Measurements from ENCODE around the gene JUND.

Gene JUND

DNA sequence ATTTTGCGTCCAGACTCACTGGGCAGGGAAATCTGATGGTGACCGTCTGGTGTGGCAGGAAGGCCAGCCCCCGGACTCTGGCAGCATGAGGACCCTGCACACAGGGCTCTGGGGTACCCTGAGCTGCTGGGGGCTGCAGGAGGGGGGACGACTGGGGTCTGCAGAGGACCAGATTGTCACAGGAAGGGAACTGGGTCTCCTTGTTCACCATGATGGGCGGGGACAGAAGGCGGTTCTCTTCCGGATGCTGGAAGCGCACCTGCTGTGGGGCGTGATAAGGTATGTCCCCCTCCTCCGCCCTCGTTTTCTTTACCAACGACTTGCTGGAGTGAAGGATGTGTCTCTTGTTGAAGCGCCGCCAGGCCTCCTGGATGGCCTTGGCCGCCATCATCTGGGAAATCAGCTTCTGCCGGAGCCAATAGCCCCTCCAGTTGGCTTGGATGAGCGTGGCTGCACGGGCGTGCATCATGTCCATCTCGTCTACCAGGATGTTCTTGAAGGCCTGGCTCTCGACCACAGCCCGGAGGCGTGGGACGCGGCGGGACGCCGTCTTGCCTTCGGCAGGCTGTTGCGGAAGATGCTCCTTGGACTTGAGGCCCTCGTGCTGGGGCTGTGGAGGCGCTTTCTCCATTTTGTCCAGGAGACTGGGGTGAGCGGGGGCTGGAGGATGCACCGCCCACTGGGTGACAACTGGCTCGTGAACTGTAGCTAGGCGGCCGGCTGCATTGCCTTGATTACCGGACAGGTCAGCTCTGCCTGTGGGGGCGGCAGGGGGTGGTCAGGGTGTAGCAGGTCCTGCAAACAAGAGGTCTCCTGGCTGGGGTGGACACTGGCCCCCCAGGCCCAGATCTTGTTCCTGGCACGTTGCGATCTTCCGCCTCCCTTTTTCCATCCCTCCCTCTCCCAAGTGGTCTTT, 14.4 kb downstream of the JUND start:
- DNase-seq, result no peak

DNA sequence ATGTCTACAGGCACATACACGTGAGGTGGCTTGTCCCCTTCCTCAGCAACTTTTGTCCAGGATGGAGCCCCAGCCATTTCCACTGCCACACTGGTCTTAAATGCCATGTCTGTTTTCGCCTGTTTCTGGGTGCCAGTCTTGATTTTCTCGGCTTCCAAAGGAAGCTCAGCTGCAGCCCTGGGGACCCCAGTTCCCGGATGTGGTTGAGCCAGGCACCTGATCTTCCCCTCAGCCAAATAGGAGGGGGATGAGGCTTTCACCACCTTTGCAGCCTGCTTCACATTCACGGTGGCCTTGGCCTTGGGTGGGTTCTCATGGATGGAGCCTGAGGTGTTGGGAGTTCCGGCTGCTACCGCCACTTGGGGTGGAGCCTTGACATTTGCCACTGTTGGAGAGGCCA, 15.8 kb downstream of the JUND start:
- DNase-seq, result no peak

DNA sequence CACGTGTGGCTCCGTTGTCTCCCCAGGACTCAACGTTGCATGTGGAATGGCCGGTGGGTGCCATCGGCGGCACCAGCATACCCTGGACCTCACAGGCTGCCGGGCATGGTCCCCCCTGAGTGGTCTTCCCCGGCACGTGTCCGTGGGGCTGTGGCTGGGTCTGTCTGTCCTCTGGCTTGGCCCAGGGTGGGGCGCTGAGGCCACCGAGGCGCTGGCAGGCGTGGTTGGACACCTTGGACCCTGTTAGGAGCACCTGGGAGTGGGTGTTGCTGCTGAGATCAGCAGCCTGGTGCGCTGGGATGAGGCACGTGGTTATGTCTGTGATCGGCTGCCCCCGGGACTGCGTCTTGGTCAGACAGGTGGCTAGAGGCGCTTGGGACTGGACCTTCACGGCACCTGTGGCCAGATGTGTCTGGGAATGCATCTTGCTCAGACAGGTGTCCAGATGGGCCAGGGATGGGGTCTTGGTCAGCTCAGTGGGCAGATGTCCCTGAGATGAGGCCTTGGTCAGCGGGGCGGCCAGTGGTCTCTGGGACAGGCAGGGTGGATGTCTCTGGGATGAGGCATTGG, 16.4 kb downstream of the JUND start:
- no peak for DNase-seq

DNA sequence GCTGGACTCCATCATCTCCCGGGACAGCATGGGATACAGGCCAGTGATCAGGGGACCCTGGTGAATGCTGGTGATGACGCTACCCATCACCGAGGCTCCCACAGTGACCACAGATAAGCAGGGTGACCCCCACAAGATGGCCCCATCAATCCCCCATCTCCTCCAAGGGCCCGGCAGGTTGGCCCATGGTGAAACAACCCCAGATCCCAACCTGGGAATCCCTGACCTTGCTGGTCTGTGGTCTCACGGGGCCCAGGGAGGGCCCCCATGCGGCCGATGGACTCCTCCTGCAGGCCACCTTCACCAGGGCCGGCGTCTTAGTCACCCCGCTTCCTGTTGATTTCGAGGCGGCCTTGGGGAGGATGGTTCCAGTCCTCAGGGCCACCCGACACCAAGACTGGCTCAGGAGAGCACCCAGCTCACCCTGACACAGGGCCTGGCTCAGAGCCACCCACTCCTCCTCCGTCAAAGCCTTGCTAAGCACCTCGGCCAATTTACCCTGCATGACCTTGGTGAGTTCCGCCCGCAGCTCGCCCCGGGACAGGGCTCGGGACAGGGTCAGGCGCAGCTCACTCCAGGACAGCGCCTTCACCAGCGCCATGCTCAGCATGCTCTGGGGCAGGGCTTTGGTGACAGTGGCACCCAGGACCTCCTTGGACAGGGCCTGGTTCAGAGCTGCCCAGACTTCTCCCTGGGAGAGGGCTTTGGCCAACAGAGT, 17.1 kb downstream of the JUND start:
- no peak for DNase-seq

DNA sequence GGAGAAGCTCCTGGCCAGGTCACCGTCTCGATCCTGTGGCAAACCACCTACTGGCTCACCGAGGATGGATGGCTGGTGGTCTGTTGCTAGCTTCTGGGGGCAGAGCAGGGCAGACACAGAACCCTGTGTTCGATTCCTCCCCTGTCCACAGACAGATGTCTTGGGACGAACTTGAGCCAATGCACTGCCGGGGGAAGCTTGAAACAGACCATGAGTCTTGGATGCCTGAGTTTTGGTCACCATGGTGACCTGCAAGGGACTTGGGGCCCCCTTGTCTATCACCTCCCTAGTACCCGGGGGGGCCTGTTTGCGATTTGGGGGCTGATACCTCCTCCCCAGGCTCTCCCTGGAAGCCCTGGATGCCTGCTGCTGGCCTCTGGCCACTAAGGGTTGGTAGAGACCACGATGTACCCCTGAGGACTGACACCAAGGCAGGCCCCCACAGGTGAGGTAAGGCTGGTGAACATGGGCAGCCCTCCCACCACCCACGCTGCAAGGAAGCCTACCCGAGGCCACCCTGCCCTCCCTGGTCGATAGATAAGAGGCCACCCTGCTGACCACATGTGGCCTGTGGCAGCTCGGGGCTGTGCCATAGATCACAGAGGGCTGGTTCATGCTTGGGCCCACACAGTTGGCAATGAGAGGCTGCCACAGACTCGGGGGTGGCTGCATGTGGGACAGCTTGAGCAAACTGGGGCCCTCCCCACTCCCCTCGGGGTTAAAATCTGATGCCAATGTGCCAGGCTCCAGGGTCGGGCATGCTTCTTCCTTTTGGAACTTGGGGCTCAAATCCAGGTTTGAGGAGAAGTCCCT, 17.9 kb downstream of the JUND start:
- DNase-seq, result no peak

DNA sequence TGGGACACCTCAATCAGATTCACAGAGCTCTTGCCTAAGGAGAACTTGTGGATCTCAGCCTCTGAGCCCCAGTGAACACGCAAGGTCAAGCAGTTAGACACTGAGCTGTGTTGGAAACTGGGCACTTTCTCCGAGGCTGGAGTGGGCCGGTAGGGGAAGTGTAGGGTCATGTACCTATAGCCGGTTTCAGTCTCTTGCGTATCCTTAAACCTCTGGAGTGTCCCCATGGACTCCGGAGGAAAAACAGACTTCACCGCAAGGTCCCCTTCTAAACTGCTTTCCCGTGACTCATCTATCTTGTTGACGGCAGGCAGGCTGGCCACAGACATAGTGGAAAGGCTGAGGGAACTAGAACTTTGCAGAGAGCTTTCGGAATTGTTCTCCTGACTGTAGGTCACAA, 18.5 kb downstream of the JUND start:
- DNase-seq, result no peak

DNA sequence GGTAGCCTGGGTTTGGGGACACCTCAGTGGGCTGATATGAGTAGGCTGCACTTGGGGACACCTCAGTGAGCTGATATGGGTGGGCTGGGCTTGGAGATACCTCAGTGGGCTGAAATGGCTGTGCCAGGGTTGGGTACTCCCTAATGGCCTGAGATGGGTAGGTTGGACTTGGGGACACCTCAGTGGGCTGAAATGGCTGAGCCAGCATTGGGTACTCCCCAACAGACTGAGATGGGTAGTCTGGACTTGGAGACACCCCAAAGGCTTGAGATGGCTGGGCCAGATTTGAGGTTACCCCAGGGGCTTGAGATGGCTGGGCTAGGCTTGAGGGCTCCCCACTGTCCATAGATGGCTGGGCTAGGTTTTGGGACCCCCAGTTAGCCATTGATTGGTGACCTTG, 19.3 kb downstream of the JUND start:
- DNase-seq, result no peak

DNA sequence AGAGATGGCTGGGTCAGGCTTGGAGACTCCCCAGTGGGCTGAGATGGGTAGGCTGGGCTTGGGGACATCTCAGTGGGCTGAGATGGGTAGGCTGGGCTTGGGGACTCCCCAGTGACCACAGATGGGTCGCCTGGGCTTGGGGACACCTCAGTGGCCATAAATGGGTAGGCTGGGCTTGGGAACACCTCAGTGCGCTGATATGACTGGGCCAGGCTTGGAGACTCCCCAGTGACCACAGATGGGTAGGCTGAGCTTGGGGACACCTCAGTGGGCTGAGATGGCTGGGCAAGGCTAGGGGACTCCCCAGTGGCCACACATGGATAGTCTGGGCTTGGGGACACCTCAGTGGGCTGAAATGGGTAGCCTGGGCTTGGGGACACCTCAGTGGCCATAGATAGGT, 19.9 kb downstream of the JUND start:
- no peak for DNase-seq

DNA sequence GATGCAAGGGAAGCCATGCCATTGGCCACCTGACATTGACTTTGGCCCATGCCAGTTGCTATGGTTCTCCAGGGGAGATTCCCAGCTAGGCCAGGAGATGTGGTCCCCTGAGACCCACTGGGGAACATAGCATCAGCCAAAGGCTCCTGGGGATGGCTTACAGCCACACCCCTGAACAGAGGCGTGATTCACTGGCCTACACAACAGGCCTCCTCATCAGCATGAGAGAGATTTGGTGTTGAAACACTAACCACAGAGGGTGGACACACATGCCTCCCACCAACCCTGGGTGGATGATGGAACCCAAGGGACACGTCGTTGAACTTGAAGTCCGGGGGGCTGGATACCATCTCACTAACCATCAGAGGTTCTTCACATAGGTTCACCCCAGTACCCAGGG, 21.5 kb downstream of the JUND start:
- DNase-seq, result no peak

DNA sequence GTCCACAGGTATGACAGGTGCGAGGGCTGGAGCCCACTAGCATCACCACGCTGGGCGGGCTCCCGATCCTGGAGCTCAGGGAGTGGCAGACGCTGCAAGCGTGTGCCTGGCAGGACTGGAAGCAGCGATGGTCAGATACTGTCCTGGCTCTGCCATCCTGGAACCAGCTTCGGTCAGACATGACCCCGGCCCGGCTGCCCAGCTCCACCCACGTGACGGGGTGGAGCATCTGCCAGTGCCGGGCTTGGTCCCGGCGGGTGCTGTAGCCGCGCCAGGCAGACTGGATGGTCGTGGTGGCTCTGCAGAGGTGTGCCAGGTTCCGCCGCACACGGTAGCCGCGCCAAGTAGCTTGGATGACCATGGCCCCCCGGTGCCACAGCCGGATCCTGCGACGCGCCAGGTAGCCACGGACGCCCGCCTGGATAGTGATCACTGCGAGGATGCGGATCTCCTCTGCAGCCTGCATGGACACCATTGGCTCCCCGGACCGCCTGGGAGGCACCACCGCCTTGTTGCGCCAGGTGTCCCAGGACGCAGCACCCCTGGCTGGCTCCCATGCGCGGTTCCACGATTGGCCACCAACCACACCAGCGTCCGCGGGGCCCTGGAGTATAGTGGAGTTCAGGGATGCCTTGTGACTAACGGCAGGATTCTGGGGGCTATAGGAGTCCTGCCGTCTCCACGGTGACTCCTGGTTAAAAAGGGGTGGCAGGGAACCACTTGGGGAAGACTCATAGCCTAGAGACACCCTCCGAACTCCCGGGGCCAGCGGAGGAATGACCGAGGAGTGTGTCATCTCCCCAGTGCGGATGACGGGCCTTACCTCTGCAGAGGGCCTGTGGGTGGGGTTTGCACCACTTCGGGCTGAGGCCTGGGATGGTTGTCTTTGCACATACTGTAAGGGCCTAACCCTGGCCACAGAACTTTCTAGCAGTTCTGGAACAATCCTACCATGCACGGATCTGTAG, 23.6 kb downstream of the JUND start:
- no peak for DNase-seq

DNA sequence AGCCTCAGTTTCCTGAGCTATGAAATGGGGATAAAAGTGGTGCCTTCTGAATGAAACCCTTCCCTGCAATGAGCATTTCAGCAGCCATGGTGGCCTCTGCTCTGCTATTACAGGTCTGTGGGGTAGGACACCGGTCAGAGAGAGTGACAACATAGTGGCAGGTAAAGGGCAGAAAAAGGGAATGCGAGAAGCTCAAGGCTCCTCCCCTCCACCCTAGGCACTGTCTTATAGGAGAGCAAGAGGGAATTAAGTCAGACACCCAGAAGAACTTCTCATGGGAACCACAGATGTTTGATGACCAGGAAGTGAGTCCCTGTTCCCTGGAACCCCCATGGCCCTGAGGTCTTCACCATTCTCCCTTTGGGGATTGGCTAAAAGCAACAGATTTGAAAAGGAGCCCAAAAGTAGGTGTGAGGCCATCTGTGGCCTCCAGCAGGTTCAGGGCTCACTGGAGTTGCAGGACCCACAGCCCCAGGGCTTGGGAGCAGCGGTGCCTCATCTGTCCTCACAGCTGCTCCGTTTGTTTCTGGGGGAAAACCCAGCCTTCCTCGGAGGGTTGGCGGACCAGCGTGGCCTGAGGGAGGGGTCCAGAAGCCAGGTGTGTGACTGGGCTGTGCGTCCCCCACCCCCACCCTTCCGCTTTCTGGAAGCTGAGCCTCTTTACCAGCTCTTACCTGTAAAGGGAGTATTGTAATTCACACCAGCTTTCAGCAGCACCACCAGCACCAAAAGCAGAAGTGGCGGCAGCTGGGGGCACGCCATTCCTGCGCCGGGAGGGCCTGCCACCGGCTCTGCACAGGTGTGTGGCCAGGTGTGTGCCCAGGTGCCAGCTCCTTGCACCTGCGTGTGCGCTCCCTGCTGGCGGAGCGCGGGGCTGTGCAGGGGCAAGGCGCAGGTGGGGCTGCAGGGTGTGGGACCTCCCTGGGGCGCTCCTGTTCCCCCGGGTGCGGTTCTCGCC, 26.6 kb downstream of the JUND start:
- DNase-seq, result no peak

DNA sequence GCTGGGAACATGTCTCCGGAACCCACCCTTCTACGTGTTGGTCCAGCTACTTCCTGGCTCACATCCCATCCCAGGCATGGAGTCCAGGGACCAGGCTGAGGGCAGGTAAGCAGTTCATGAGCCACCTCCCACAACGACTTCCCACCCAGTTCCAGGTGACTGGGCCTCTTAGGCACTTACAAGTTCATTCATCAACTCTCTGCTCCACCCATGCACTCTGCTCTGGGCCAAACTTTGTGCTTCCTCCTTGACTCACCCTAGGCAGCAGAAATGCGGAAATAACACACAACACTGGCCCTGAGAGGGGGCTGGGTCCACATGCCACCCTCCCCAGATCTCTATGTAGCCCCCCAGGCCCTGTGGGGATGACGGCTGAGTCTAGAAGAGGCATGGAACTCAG, 27.7 kb downstream of the JUND start:
- no peak for DNase-seq

DNA sequence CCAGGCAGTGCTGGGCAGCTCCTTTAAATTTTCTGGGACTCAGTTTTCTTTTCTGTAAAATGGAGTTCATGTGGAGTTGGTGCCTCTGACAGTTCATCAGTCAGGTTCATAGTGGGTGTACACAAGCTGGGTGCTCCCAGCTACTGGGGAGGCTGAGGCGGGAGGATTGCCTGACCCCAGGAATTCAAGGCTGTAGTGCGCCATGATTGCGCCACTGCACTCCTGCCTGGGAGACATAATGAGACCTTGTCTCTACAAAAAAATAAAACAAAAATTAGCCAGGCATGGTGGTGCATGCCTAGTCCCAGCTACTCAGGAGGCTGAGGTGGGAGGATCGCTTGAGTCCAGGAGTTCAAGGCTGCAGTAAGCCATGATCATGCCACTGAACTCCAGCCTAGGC, 28.3 kb downstream of the JUND start:
- DNase-seq, result no peak

DNA sequence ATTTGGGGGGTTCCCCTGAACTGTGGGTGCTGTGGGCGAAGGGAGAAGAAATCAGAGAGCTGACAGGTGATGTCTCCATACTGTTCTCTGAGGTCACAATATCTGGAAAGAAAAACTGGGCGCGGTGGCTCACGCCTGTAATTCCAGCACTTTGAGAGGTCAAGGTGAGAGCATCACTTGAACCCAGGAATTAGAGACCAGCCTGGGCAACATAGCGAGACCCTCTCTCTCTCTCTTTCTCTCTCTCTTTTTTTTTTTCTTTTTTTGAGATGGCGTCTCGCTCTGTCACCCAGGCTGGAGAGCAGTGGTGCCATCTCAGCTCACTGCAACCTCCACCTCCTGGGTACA, 29.1 kb downstream of the JUND start:
- DNase-seq, result no peak

DNA sequence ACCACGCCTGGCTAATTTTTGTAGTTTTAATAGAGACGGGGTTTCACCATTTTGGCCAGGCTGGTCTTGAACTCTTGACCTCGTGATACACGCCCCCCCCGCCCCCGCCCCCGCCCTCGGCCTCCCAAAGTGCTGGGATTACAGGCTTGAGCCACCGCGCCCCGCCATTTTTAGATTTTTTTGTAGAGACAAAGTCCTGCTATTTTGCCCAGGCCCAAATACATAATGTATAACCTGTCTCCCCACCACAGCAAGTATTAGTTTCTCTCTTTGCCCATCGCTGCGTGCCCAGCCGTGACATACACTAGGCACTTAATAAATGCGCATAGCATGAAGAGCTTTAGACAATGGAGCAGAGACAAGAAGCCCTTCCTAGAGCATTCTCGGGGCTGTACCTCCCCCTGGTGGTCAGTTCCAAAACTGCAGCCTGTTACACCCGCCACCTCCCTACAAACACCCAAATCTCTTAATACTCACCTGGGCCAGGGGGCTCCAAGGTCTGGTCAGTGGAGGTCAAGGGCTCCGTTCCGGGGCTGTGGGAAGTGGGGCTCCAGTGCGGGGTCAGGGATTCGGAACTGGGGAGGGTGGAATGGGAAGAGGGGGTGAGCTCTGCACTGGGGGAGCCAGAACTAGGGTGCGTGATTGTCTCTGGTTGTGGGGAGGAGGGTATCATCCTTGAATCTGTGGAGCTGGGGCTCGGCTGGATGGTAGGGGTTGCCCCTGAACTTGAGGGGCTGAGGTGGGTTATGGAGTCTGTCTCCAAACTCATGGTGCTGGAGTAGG, 29.6 kb downstream of the JUND start:
- peak; percentile 88 for DNase-seq

DNA sequence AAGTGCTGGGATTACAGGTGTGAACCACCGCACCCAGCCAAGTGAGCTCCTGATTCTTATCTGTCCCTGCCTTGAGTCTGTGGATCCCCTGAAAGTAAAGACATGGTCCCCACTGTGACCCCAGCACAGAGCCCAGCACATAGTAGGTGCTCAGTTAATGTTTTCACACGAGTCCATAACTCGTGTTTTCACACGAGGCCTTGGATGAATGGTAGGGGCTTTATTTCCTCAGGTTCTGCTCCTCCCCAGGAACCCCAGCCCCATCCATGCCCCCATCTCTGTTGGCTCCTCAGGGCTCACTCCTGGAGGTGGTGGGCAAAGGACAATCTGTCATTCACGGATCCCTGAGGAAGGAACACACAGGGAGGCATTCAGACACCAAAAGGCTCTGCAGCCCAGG, 31.6 kb downstream of the JUND start:
- DNase-seq, result no peak

DNA sequence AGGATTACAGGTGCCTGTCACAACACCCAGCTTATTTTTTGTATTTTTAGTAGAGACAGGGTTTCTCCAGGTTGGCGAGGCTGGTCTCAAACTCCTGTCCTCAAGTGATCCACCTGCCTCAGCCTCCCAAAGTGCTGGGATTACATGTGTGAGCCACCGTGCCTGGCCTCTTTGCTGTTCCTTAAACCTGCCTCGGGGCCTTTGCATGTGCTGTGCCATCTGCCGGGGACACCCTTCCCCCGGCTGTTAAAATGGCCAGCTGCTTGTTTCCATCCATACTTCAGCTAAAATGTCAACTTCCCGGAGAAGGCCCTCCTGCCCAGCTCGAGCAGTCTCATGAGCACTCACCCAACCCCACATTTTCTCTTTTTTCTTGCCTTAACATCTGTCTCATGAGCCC, 36.1 kb downstream of the JUND start:
- DNase-seq, result no peak

DNA sequence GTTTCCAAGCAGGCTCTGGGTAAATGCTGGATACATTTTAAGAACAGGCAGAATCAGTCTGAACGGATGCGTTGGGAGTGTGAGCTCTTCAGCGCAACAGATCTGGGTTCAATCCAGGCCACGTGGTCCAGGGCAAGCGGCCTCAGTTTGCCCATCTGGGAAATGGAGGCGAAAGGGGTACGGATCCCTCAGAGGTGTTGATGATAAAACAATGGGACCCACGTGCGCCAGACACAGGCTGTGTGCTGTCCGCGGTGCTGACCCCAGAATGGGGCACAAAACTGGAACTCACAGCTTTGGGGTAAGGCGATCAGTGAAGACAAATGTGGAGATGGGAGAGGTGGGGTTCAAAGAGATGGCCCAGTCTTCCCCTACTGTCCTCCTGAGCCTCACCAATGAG, 42.1 kb downstream of the JUND start:
- DNase-seq, result no peak

DNA sequence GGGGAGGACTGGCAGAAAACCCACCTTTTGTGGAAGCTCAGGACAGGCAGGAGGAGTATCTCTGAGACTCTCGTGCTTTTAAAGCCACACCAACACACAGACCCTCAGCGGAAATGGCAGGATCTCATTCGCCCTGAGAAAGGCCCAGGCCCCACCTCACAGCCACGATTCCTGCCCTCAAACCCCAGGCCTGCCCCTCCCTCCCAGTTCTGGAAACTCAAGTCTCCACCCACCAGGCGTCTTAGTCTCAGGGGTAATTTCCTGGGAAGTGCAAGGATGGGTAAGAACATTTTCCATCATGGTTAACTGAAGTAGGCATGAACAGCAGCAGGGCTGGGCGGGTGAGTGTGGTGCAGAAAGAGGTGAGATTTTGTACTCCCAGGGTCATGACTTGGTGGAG, 47.2 kb downstream of the JUND start:
- no peak for DNase-seq

DNA sequence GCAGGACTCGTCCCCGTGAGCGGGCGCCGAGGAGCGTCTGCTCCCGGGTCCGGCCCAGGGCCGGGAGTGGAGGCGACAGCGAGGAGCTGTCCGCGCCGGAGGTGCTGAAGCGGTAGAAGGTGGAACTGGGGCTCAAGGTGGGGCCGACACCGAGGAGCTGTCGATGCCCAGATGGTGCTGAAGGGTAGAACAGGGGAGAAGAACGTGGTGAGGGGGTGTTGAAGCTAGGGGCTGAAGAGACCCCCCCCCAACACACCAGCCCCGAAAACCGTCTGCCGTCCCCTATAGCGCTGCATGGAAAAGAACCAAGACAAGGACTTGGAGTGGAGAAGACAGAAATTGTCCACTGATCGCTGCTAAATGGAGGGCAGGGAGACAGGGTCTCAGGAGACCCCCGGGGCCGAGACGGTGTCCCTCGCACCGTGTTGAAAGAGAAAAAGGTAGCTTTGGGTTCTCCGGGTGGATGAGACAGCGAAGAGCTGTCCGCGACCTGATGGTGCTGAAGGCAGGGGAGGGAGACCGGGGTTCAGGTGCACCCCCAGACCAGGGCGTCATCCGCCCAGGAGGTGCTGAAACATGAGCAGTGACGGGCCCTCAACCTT, 48.1 kb downstream of the JUND start:
- no peak for DNase-seq

All from right forelimb (tissue), 1 donor.